Ascending aorta (tissue), 2 donors: ENCODE results near the gene PDIA5. TPM values are rescaled to one million over a fixed set of nuclear protein-coding genes. Genes with fewer than 3 reads are reported as not detected.

ENCODE experiments used
- DNase-seq, 2 donors: peaks; one replicate each; pipeline ENCODE4 v3.0.0-alpha.2; 2019; ENCODE audit warnings: low spot score in 2 of 2
- H3K27ac ChIP-seq, 2 donors: fragments of 200-600 bp; sonication (generic); one replicate each; pipeline ENCODE4 v1.5.1; 2016 to 2017; ENCODE audit warnings: mild to moderate bottlenecking in 1 of 2
- H3K27me3 ChIP-seq: fragments of 200-600 bp; sonication (generic); one replicate; pipeline ENCODE4 v1.5.1; 2017
- H3K36me3 ChIP-seq, 2 donors: fragments of 200-600 bp; sonication (generic); one replicate each; pipeline ENCODE4 v1.5.1; 2016
- H3K4me1 ChIP-seq, 2 donors: fragments of 200-600 bp; sonication (generic); one replicate each; pipeline ENCODE4 v1.5.1; 2016 to 2017; ENCODE audit warnings: mild to moderate bottlenecking in 1 of 2
- H3K4me3 ChIP-seq, 2 donors: fragments of 200-600 bp; sonication (generic); one replicate each; pipeline ENCODE4 v1.5.1; 2016 to 2017; ENCODE audit warnings: mild to moderate bottlenecking in 1 of 2
- H3K9me3 ChIP-seq, 2 donors: fragments of 200-600 bp; sonication (generic); one replicate each; pipeline ENCODE4 v1.5.1; 2016
- intact Hi-C: fragments of 100-400 bp; cut with DNase I; formaldehyde crosslinking; loops from one replicate; pipeline ENCODE4 v1.15.1; 2023
- total RNA-seq: library from RNA; depleted of rRNA; stranded (reverse); fragments of >200 nt; gene quantifications from one replicate; pipeline ENCODE4 v1.1.0, GENCODE V29; 2016
- TF ChIP-seq, protein P1 (sequence below), 3 experiments: fragments of 200-600 bp in 2 of 3; fragments of 450-650 bp in 1 of 3; sonication (generic) in 2 of 3; IDR thresholded peaks; one replicate each; pipeline ENCODE4 v1.5.1; 2016 to 2019; ENCODE audit warnings: antibody characterized with exemption in 3 of 3, mild to moderate bottlenecking in 1 of 3, moderate library complexity in 1 of 3

PDIA5 gene
- total RNA-seq, 1 donor from 2014 or later = 21.3 TPM

DNA sequence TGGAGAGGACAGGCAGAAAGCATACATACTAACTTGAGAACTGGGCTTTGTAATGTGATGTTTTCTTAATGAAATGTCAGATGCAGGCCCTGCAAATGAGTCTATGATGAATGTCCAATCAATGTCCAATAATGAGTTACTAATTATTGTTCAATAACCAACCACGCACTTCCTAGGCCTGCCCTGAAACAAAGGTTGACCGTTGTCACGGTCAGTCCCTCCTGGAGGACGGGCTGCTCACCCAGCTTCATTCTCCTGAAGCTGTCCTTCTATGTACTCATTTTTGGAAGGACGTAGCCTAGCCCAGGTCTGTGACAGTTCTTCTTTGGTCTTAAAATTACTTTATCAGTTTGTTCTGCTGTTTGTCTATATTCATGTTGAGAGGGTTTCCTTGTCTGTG is 8.3 kb upstream of the PDIA5 start:
- Histone ChIP-seq H3K9me3 (no peaks in the 10 kb centered on the region), H3K4me3 (no peak overlapping the region), H3K27me3 (no peaks in the 10 kb centered on the region), H3K4me1 (peaks cover 2 to 6% of the 10 kb centered on the region in 2 donors), H3K27ac (no peak overlapping the region), H3K36me3 (no peaks in the 10 kb centered on the region)
- no peak for DNase-seq
- intact Hi-C loops = no loop called here
- TF ChIP-seq, protein P1, sequence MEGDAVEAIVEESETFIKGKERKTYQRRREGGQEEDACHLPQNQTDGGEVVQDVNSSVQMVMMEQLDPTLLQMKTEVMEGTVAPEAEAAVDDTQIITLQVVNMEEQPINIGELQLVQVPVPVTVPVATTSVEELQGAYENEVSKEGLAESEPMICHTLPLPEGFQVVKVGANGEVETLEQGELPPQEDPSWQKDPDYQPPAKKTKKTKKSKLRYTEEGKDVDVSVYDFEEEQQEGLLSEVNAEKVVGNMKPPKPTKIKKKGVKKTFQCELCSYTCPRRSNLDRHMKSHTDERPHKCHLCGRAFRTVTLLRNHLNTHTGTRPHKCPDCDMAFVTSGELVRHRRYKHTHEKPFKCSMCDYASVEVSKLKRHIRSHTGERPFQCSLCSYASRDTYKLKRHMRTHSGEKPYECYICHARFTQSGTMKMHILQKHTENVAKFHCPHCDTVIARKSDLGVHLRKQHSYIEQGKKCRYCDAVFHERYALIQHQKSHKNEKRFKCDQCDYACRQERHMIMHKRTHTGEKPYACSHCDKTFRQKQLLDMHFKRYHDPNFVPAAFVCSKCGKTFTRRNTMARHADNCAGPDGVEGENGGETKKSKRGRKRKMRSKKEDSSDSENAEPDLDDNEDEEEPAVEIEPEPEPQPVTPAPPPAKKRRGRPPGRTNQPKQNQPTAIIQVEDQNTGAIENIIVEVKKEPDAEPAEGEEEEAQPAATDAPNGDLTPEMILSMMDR (IDR thresholded peaks at IDR 0.05) = no peak

DNA sequence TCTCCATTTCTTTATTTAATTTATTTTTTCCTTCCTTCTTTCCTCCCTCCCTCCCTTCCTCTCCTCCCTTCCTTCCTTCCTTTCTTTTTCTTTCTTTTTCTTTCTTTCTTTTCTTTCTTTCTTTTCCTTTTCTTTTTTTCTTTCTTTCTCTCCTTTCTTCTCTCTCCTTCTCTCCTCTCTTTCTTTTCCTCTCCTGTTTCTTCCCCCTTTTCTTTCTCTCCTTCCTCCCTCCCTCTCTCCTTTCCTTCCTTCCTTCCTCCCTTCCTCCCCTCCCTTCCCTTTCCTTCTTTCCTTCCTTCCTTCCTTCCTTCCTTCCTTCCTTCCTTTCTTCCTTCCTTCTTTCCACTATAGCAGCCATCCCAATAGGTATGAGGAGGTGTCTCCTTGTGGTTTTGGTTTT is 6.8 kb upstream of the PDIA5 start:
- TF ChIP-seq, protein P1 (IDR thresholded peaks at IDR 0.05) = no peak
- intact Hi-C loops = no loop called here
- Histone ChIP-seq H3K36me3 (no peaks in the 10 kb centered on the region), H3K9me3 (no peaks in the 10 kb centered on the region), H3K4me1 (no peaks in the 10 kb centered on the region), H3K27me3 (no peaks in the 10 kb centered on the region), H3K27ac (no peak overlapping the region), H3K4me3 (no peak overlapping the region)
- no peak for DNase-seq

DNA sequence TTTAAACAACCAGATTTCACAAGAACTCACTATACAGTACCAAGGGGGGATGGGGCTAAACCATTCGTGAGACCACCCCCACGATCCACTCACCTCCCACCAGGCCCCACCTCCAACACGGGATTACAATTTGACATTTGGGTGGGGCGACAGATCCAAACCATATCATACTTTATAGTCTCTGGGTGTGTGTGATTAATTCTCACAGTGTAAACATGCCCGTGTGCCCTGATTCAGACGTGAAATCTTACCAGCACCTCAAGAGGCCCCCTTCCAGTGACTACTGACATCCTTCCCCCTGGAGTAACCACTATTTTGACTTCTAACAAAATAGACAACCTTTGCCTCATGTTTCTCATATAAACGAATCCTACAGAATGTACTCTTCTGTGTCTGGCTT is 5.0 kb upstream of the PDIA5 start:
- DNase-seq = no peak
- intact Hi-C loops = no loop called here
- H3K4me3 ChIP-seq = no peak overlapping the region
- no peaks in the 10 kb centered on the region for H3K36me3 ChIP-seq
- no peaks in the 10 kb centered on the region for H3K27me3 ChIP-seq
- no peaks in the 10 kb centered on the region for H3K9me3 ChIP-seq
- H3K27ac ChIP-seq = no peak overlapping the region
- H3K4me1 ChIP-seq = peaks cover 0 to 4% of the 10 kb centered on the region in 2 donors
- TF ChIP-seq, protein P1 (IDR thresholded peaks at IDR 0.05) = no peak

DNA sequence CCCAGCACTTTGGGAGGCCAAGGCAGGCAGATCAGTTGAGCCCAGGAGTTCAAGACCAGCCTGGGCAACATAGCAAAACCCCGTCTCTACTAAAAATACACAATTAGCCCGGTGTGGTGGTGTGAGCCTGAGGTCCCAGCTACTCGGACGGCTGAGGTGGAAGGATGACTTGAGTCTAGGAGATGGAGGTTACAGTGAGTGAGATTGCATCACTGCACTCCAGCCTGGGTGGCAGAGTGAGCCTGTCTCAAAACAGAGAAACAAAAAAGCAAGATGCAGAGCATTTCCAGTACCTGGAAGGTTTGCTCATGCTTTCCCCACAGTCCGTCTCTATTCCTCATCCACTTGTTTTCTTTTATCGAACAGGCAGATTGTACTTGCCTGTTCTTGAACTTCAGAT is 3.8 kb upstream of the PDIA5 start:
- H3K27me3 ChIP-seq = no peaks in the 10 kb centered on the region
- no peaks in the 10 kb centered on the region for H3K36me3 ChIP-seq
- TF ChIP-seq, protein P1 (IDR thresholded peaks at IDR 0.05) = no peak
- intact Hi-C loops = no loop called here
- no peaks in the 10 kb centered on the region for H3K9me3 ChIP-seq
- no peak for DNase-seq
- H3K4me3 ChIP-seq = no peak overlapping the region
- peaks cover 0 to 4% of the 10 kb centered on the region in 2 donors for H3K4me1 ChIP-seq
- H3K27ac ChIP-seq = no peak overlapping the region

DNA sequence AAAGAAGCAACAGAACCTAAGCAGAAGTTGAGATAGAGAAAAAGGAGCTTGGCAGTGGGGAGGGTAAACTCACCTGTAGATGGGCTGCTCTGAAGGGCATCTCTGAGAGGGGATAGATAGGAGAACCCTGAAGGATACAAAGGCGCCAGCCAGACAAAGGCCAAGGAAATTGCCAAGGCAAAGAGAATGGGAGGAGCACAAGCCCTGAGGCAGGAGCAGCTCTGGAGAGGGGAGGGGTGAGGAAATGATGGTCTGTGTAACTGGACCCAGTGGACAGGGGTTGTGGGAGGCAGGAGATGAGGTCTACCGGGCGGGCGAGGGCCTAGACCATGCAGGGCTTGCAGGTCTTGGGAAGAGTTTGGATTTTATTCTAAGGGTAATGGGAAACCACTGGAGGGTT is 2.3 kb upstream of the PDIA5 start:
- no peak overlapping the region for H3K4me3 ChIP-seq
- intact Hi-C loops = no loop called here
- H3K27ac ChIP-seq = no peak overlapping the region
- no peak for DNase-seq
- H3K36me3 ChIP-seq = no peaks in the 10 kb centered on the region
- TF ChIP-seq, protein P1 (IDR thresholded peaks at IDR 0.05) = no peak
- peaks cover 0 to 10% of the 10 kb centered on the region in 2 donors for H3K4me1 ChIP-seq
- H3K9me3 ChIP-seq = no peaks in the 10 kb centered on the region
- no peaks in the 10 kb centered on the region for H3K27me3 ChIP-seq

DNA sequence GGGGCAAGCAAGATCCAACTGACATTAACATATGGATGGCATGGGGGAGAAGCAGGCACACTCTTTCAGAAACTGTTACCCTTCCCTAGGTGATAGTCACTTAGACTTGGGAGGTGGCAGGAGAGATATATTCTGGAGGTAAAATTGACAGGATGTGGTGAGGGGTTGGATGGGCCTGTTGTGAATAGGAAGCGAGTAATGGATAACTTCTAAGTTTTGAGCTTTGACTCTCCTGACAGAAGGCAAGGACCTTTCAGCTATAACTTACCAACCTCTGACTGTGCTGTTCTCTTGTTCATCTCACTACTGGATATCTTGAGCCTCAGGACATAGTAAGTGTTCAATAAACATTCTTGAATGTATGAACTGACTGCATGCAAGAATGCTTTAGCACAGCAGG is 1.9 kb upstream of the PDIA5 start:
- TF ChIP-seq, protein P1 (IDR thresholded peaks at IDR 0.05) = no peak
- Histone ChIP-seq H3K27ac (no peak overlapping the region), H3K4me1 (peaks cover 0 to 10% of the 10 kb centered on the region in 2 donors), H3K27me3 (no peaks in the 10 kb centered on the region), H3K4me3 (no peak overlapping the region), H3K36me3 (no peaks in the 10 kb centered on the region), H3K9me3 (no peaks in the 10 kb centered on the region)
- intact Hi-C loops = no loop called here
- DNase-seq = no peak
